Epithelial cell of proximal tubule (primary cell): ENCODE measurements around the gene NDUFV3. TPM values are rescaled to one million over a fixed set of nuclear protein-coding genes. Genes with fewer than 3 reads are reported as not detected.
"Not testable (repeated sequence)": the region's sequence is repeated elsewhere in the genome, so short reads cannot be mapped to it uniquely, and the experiment has no call there.

ENCODE experiments used
- DNase-seq: peaks from one replicate; pipeline ENCODE4 v3.0.0-alpha.2; 2011; ENCODE audit warnings: low read depth
- H3K4me3 ChIP-seq: 2 replicates; pipeline ENCODE4 v1.5.1; 2011; ENCODE audit warnings: low read depth, mild to moderate bottlenecking, low read length
- total RNA-seq: library from RNA; depleted of rRNA; stranded (reverse); fragments of >200 nt; gene quantifications from 2 replicates; pipeline ENCODE4 v1.2.3, GENCODE V29; 2015
- TF ChIP-seq, protein P1 (sequence below): conservative IDR thresholded peaks from 2 replicates; pipeline ENCODE4 v1.5.1; 2012; ENCODE audit warnings: low read depth, mild to moderate bottlenecking, low read length

NDUFV3 gene
- total RNA-seq, 1 donor from 2014 or later = 27.1 TPM

DNA sequence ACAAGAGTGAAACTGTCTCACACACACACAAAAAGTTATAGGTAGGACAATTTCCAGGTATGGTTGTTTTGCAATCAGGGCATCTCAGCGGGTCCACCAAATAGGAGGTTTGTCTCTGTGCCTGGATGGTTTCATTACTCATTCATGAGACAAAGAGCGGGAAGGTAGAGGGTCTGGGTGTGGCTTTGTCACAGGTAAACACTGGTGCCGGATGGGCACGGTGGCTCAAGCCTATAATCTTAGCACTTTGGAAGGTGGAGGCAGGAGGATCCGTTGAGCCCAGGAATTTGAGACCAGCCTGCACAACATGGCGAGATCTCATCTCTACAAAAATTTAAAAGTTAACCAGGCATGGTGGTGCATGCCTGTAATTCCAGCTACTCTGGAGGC is 48.6 kb downstream of the NDUFV3 start:
- no peak for DNase-seq
- no peak overlapping the region for H3K4me3 ChIP-seq
- TF ChIP-seq, protein P1, sequence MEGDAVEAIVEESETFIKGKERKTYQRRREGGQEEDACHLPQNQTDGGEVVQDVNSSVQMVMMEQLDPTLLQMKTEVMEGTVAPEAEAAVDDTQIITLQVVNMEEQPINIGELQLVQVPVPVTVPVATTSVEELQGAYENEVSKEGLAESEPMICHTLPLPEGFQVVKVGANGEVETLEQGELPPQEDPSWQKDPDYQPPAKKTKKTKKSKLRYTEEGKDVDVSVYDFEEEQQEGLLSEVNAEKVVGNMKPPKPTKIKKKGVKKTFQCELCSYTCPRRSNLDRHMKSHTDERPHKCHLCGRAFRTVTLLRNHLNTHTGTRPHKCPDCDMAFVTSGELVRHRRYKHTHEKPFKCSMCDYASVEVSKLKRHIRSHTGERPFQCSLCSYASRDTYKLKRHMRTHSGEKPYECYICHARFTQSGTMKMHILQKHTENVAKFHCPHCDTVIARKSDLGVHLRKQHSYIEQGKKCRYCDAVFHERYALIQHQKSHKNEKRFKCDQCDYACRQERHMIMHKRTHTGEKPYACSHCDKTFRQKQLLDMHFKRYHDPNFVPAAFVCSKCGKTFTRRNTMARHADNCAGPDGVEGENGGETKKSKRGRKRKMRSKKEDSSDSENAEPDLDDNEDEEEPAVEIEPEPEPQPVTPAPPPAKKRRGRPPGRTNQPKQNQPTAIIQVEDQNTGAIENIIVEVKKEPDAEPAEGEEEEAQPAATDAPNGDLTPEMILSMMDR = no peak

DNA sequence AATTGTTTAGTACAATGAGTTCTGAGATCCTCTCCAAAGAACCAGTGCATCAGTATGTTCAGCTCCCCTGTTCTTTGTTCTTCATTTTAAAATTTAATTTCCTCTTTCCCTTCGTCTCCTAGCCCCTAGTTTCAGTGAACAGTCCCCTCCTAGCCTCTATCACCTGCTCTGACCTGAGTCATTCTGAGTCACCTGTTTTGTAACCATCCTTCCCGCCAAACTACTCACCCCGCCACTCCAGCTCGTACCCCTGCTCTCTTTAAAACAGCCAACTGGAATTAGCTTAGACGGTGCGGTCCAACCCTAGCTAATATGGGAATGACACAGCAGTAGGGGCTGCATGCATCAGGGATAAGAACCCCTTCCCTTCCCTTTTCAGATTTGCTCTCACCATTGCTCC is 49.1 kb downstream of the NDUFV3 start:
- DNase-seq = no peak
- H3K4me3 ChIP-seq = no peak overlapping the region
- TF ChIP-seq, protein P1 = no peak

DNA sequence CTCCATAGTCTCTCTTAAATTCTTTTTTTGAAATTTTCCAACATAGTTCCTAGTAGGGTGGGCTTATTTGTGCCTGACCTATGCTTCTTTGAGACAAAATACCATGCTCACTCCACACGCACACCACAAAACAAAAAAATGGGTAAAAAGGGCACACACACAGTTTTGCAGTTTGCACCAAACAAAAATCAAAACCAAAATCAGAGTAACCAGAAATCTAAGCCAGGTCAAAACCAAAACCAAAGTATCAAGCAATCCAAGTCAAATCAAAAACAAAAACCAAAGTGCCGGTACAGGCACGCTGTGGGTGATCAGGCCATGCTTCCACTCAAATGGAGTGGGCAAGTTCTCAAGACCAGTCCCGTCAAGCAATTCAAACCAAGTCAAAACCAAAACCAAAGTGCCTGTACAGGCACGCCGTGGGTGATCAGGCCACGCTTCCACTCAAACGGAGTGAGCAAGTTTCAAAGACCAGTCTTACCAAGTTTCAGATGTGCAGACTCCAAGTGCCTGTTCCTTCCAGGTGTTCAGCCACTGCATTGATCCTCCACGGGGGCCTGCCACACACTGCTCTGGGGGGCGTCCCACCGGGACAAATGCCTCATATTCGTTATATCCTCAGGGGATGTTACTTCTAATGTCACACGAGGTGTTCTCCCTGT is 56.1 kb downstream of the NDUFV3 start:
- not testable (repeated sequence) for DNase-seq, H3K4me3 ChIP-seq

DNA sequence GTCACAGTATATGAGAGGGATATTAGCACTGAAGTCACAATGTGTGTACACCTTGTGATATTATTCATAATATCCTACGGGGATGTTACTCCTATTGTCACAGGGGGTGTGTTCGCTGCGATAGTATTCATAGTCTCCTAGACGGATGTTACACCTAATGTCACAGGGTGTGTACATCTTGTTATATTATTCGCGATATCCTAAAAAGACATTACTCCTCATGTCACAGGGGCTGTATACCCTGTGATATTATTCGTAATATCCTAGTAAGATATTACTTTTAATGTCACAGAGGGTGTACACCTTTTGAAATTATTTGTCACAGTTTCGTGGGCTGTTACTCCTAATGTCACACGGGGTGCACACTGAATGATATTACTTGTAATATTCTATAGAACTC is 58.1 kb downstream of the NDUFV3 start:
- H3K4me3 ChIP-seq, DNase-seq: not testable (repeated sequence)

DNA sequence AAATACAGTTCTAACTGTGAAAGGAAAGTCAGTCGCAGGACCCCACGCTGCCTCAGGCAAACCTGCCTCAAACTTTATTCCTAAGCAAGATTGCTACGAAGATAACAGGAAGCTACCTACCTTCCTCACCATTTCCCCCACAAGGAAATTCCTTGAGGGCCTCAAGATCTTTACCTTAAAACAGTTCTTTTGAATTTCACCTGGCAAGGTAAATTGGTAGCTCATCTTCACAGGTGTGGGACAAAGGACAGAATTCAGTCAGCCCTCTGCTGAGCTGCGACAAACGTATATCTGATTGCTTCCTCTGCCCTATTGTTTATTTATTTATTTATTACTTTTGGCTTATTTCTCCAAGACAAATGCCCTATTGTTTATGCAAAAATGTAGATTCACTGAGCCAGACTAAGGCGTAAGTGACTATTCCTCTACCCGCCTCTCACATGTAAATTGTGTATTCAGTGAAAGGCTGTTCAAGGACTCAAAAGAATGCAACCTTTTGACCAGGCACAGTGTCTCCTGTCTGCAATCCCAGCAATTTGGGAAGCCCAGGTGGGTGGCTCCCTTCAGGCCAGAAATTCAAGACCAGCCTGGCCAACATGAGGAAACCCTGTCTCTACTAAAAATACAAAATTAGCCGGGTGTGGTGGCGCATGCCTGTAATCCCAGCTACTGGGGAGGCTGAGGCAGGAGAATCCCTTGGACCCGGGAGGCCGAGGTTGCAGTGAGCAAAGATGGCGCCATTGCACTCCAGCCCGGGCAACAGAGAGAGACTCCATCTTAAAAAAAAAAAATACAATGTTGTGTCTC is 63.9 kb downstream of the NDUFV3 start:
- no peak overlapping the region for H3K4me3 ChIP-seq
- DNase-seq = no peak
- TF ChIP-seq, protein P1 = no peak

DNA sequence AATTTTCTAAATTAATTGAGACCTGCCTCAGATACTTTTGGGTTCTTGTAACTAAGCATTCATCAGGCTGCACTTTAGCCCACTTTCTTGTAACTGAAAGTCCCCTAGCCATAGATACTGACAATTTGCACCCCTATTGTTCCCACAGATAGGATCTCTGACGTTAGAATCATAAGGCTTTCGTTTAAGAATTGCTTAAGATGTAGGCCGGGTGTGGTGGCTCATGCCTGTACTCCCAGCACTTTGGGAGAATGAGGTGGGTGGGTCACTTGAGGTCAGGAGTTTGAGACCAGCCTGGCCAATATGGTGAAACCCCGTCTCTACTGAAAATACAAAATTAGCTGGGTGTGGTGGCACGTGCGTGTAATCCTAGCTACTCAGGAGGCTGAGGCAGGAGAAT is 65.0 kb downstream of the NDUFV3 start:
- DNase-seq, H3K4me3 ChIP-seq: not testable (repeated sequence)

DNA sequence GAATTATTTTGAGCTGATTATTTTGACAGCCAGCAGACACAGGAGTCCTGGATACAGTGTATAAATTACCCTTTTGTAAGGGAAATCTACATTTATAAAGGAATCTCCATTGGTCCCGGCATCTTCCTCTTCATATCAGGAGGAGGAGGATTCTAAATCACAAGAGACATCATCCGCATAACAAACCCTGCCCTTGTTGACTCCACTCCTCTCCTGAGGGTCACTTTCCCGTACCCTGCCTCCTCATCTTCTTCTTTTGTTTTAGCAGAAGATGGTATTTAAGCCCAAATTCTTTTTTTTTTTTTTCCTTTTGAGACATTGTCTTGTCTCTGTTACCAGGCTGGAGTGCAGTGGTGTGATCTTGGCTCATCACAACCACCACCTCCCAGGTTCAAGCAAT is 66.6 kb downstream of the NDUFV3 start:
- H3K4me3 ChIP-seq = no peak overlapping the region
- DNase-seq = no peak
- TF ChIP-seq, protein P1 = no peak

DNA sequence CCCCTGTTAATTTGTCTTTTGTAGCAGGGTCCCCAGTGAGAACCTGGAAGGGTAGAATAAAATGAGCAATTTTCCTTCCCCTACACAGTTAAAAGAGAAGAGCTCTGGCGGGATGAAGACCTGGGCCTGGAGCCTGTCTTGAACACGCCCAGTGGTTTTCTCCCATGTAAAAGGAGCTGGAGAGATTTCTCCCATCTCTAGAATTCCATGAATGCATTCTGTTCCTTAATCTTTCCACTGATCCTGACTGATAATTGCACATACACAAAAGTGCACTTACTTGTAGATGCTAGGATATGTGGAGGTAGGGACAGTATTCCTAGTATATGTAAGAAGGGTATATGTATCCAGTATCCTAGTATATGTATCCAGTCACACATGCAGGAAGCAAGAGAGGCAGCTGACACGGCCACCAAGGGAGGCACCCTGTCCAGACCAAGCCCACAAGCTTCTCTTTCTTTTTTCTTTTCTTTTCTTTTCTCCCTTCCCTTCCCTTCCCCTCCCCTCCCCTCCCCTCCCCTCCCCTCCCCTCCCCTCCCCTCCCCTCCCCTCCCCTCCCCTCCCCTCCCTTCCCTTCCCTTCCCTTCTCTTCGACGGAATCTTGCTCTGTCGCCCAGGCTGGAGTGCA is 69.4 kb downstream of the NDUFV3 start:
- no peak for DNase-seq
- no peak overlapping the region for H3K4me3 ChIP-seq
- TF ChIP-seq, protein P1 = no peak

Other genes with a start within 250 kb of the NDUFV3 start
- gene PDE9A, start 239.7 kb upstream of the NDUFV3 start, total RNA-seq = 1.3 and 2.0 TPM in 2 replicates
- 6.1 and 11.8 TPM in 2 replicates for gene WDR4, start 13.8 kb upstream of the NDUFV3 start, total RNA-seq
- not detected in 2 replicates for gene ERVH48-1, start 32.3 kb downstream of the NDUFV3 start, total RNA-seq
- gene PKNOX1, start 81.3 kb downstream of the NDUFV3 start, total RNA-seq = 17.5 and 20.3 TPM in 2 replicates
- gene CBS, start 182.5 kb downstream of the NDUFV3 start, total RNA-seq = 51.9 and 65.7 TPM in 2 replicates
- 24.7 and 61.6 TPM in 2 replicates for gene U2AF1, start 214.3 kb downstream of the NDUFV3 start, total RNA-seq